Measurements from ENCODE around the gene BANF2.
A peak's percentile ranks its signal among the peaks of the same experiment; 100 is the strongest.

DNA sequence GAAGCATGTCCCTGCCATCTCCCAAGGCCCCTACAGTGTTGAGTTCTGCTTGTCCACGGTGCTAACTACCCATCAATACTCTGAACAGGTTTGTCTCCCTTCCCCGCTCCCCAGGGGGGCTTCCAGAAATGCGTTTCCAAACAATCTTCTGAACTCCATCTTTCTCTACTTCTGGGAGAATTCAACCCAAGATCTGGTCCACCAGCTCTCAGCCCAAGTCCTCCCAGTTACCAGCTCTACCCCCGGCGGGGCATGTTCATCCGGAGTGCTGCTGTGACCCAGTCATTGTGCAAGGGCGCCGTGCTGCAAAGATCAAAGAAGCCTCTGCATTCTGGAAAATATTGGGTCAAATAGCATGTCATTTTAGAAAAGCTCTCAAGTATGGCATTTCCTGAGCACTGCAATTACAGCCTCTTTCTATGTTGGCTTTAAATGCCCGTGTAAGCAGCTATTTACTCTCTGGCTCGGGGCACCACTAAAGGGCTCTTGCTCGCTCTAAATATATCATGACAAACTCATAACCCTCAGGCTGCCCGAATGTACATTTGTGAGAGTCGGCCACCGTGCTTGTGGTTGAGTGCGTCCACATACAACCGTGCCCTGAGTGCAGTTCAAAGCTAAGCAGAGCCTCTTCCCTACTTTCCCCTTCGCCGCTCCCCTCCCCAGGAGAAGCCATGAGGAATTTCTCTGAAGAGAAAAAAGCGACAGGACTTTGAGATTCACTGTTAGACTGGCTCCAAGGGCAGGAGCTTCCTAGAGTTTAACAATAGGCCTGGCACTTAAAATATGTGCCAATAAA is 71.6 kb downstream of the BANF2 start:
- TF ChIP-seq FOXP2 (optimal IDR thresholded peaks at IDR 0.05; ENCODE audit: control extremely low read depth, extremely low read length, insufficient read depth) (no peak), POLR2AphosphoS5 (IDR thresholded peaks at IDR 0.05; ENCODE audit: borderline replicate concordance, low read depth, low read length) (peak; percentile 44; the same call in 1 of the 2 replicates)
